Retina (tissue), 1 donor: Measurements from ENCODE around the gene MRPS27.
"Not testable (repeated sequence)": the region's sequence is repeated elsewhere in the genome, so short reads cannot be mapped to it uniquely, and the experiment has no call there.

Experiments used
- DNase-seq: peaks from one replicate; pipeline ENCODE4 v3.0.0-alpha.2; 2016

The MRPS27 gene

GRCh38 chr5:72325566-72326305 lies 5.7 kb upstream of the MRPS27 start:
- no peak for DNase-seq

DNA sequence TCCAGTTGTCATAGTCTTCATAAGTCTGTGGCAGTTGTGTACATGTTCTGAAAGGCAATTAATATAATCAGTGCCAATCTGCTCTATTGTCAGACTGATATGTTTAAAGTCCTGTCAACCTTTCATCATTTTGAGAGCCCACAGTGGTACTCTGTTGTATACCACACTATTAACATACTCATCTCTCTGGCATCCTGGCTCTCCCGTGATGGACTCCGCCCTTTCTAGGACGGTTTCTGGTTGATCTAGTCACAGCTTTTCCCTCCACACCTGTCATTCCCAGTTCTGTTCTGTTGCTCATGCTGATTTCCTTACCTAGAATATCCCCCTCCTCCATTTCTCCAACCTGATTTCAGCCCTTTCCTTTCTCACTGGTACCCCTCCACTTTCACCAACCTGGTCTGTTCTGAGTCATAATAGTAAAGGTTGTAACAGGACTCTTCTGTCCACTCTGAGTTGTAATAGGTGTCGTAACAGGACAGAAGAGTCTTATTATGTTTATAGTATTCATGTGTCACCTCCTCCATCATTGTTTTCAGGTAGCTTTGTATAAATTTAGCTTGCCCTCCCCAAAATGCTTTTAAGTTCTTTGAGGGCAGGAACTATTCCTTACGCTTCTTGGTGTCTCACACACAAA lies 4.3 kb upstream of the MRPS27 start:
- DNase-seq: no peak

- DNase-seq: not testable (repeated sequence)
These were observed 535 bp downstream of the MRPS27 start for GRCh38 chr5:72319435-72319975.

DNA sequence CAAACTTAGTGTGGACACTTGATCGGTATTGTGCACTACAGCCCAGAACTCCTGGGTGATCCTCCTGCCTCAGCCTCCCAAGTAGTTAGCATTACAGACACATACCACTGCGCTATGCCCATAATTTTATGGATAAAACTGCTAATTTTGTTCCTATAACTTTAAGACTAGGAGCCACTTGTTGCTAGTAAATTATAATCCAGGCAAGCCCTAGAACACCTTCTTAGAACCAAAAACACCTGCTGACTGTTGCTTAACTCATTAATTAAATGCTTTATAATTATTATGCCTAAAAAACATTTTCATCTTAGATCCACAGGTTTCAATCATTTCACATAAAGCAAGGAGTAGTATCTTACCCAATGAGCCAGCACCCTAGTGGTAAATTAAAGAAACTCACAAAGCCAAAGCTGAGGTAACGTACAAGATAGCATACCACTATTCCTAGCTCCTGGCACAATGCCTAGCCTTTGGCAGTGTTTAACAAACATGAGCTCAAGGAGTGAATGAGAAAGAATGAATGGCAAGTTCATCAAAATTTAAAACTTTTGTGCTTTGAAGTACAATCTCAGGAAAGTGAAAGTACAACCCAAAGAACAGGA lies 5.4 kb downstream of the MRPS27 start:
- no peak for DNase-seq

GRCh38 chr5:72313141-72313540 lies 6.9 kb downstream of the MRPS27 start:
- DNase-seq: no peak

- DNase-seq: no peak
These were observed 11.2 kb downstream of the MRPS27 start for GRCh38 chr5:72308853-72309191.

- peak; percentile 98 for DNase-seq
These were observed 11.8 kb downstream of the MRPS27 start for GRCh38 chr5:72307968-72308852.

- DNase-seq: no peak
These were observed 12.5 kb downstream of the MRPS27 start for GRCh38 chr5:72307573-72307967.

GRCh38 chr5:72305194-72306142 lies 14.6 kb downstream of the MRPS27 start:
- DNase-seq: no peak

DNA sequence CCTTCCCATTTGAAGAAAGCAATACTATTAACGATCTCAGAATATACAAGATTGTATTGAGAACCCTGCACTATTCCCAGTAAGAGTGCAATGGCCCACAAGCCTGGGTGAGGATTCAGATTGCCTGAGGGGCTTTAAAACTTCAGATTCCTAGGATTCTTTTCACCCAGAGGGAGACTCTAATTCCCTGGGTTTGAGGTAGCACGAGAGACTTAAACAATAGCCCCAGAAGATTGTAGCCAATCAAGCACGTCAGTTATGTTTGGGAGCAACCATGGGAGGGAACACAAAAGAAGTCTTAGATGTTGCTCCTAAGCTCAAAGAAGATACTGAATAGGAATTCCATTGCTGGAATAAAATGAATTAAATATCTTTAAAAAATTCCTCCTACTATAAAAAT lies 17.9 kb downstream of the MRPS27 start:
- DNase-seq: no peak

DNA sequence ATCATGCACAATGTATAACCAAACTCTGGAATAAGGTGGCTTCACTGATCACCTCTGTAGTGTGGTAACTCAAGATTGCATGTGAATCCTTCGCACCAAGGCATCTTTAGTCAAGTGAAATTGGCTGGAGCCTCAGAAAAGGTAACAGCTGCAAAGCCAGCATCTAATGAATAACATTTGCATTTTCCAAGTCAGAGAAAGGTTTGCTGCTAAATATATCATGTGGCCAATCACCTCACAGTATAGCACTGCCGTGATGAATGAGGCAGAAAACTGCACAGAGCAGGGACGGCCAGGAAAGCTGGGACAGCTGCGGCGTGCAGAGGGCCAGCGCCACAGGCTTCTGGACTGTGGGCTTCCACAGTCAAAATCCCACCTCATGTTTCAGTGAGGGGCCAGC lies 18.5 kb downstream of the MRPS27 start:
- DNase-seq: no peak

DNA sequence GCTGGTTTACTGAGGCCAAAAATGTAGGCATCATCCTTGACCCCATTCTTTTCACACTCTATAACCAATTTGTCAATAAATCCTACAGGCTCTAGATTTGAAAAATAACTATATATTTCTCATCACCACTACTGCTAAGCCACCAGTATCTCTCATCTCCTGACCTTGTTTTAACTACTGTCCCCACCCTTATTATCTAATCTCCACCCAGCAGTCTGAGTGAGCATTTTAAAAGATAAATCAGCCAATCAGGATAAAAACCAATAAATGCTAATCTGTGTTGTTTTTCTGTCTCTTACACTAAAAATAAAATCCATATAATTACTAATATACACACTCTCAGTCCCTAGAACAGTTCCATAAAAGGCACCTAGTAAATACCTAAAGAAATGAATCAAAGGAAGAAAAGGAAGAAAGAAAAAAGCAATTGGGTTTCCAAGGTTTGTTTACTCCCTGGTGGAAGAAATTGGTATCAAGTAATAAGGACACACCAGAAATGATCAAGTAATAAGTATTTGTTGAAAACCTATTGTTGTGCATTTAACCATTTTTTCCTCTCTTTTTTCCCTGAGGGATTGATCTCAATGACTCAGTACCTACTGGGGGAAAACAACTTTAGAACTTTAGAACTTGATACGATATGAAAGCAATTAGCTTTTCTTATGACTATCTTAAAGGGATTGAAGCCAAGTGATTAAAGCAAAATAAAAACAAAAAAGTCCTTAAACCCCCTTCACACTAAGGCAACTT lies 19.3 kb downstream of the MRPS27 start:
- DNase-seq: no peak

DNA sequence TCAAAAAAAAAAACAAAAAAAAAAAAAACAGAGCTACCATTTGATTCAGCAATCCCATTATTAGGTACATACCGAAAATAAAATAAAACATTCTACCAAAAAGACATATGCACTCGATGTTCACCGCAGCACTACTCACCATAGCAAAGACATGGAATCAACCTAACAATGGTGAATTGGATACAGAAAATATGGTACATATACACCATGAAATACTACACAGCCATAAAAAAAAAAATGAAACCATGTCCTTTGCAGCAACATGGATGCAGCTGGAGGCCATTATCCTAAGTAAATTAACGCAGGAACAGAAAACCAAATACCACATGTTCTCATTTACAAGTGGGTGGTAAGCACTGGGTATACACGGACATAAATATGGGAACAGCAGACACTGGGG lies 21.3 kb downstream of the MRPS27 start:
- no peak for DNase-seq

- not testable (repeated sequence) for DNase-seq
These were observed 21.9 kb downstream of the MRPS27 start for GRCh38 chr5:72298136-72298535.

DNA sequence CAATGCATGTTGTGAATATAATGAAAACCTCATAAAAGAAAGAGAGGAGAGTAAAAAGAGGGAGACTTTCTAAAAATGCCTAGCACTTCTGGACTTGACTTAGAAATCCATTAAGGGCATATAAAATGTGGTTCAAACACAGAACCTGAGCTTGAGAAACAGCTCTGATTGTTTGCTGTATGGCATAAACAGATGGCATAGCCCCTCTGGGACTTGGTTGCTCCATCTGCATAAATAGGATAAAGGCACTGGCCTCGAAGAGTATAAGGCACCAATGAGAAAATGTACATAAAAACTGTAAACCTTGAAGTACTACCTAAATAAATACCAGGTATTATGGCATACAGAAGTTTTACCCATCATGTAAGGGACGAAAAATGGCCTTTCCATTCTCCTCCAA lies 23.8 kb downstream of the MRPS27 start:
- DNase-seq: no peak

DNA sequence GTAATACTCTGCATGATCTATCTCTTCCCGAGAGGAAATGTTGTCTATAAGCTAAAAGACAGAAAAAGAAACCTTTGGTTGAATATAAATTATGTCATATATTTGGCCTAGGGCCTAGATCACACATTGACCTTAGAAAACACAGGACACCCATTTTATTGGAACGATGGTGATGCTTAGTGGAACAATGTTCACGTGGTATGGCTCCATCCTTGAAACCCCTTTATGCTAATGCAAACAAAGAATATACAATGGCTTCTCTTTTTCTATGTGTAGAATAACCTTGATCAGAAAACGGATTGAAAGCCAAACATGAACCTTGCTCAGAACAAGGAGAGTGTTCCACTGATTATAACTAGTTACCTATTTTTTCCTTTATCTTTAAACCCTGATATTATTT lies 24.5 kb downstream of the MRPS27 start:
- no peak for DNase-seq

DNA sequence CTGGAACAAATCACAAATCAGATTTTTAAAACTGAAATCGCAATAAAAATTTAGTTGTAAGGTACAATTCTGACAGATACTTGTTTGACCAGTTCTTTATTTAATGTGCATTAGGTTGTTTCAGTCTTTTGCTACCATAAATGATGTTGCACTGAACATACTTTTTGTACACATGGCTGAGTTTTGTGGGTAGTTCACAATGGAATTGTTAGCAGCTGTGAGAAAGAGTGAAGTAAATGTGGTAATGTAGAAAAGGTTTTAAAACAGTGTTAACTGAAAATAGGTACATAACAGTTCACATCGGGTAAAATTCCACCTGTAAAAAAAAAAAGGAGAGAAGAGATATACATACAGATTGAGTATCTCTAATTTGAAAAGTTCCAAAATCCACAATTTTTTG lies 25.6 kb downstream of the MRPS27 start:
- no peak for DNase-seq

DNA sequence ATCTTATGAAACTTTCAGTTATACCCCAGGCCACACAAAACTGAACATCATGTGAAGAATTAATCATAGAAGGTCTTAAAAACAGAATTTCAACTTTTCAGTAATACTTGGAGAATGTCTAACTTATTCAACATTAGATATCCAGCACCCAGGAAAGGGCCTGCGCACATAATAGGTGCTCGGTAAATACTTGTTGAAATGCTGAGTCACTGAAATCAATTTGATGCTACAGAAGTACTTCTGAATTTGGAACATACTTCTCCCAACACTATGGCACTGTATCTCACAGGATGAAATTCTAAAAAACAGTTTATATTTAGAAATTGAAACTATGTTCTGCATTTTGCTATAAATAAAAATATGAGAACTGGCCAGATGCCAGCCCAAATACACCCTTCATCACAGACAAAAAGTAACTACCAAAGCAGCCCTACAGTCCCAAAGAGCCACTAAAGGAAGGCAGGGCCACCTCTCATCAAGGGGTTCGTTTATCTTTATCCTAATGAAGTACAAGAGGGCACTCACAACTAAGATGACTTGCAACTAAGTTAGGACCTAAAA lies 26.5 kb downstream of the MRPS27 start:
- DNase-seq: no peak

DNA sequence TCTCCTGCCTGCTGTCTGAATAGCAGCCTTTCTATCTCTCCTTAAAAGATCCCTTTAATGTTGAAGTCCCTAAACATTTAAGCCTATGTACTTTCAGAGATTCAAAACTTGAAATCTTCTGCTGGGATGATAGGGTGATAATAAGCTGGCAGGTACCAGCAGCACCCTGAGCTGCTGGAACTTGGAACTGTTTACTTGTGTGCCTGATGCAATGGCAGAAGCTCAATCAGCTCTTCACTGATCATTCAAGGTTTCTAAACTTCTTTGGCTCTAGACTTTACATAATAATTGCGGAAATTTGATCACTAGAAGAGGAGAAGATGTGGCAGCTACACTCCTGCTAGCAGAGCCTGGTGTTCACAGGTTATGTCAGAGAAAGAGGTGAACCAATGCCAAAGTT lies 27.6 kb downstream of the MRPS27 start:
- DNase-seq: no peak

DNA sequence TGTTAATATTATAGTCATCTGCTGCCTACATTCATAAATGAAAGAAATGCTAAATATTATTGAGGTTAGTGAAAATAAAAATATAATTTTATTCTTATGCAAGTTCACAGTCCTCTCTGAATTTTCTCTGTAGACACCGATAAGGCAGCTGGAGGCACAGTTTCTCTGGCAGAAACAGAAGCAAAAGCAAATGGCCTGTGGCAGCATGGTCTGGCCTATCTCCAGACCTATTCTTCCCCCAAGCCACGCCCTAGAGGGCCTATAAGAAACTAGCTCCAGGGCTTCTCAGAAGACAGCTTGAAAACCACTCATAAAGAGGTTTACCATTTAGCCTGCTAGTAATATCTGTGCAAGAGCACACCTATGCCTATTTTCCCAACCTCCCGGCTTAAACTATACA lies 28.4 kb downstream of the MRPS27 start:
- no peak for DNase-seq
